ENCODE measurements around the gene LDLRAD4.

LDLRAD4 gene

GRCh38 chr18:13289481-13290205 lies 71.1 kb downstream of the LDLRAD4 start:
- DNase-seq, result no peak

- DNase-seq, result no peak
These were observed 72.3 kb downstream of the LDLRAD4 start for GRCh38 chr18:13290856-13291271.

- no peak for DNase-seq
These were observed 72.7 kb downstream of the LDLRAD4 start for GRCh38 chr18:13291299-13291698.

- no peak for DNase-seq
These were observed 73.3 kb downstream of the LDLRAD4 start for GRCh38 chr18:13291745-13292447.

- no peak for DNase-seq
These were observed 74.2 kb downstream of the LDLRAD4 start for GRCh38 chr18:13292736-13293135.

GRCh38 chr18:13294309-13294708 lies 75.7 kb downstream of the LDLRAD4 start:
- no peak for DNase-seq

- no peak for DNase-seq
These were observed 77.3 kb downstream of the LDLRAD4 start for GRCh38 chr18:13295894-13296293.

- no peak for DNase-seq
These were observed 78.5 kb downstream of the LDLRAD4 start for GRCh38 chr18:13296867-13297574.

- no peak for DNase-seq
These were observed 79.7 kb downstream of the LDLRAD4 start for GRCh38 chr18:13298262-13298661.

- no peak for DNase-seq
These were observed 81.5 kb downstream of the LDLRAD4 start for GRCh38 chr18:13300029-13300428.

GRCh38 chr18:13300796-13301195 lies 82.2 kb downstream of the LDLRAD4 start:
- DNase-seq, result no peak

- DNase-seq, result no peak
These were observed 83.5 kb downstream of the LDLRAD4 start for GRCh38 chr18:13302040-13302439.

GRCh38 chr18:13302457-13303225 lies 84.1 kb downstream of the LDLRAD4 start:
- DNase-seq, result no peak

- no peak for DNase-seq
These were observed 85.3 kb downstream of the LDLRAD4 start for GRCh38 chr18:13303756-13304364.

- DNase-seq, result no peak
These were observed 86.7 kb downstream of the LDLRAD4 start for GRCh38 chr18:13305301-13305700.

- DNase-seq, result no peak
These were observed 88.0 kb downstream of the LDLRAD4 start for GRCh38 chr18:13306583-13306982.

- DNase-seq, result no peak
These were observed 89.8 kb downstream of the LDLRAD4 start for GRCh38 chr18:13308369-13308768.

- DNase-seq, result no peak
These were observed 90.6 kb downstream of the LDLRAD4 start for GRCh38 chr18:13309031-13309747.

- DNase-seq, result no peak
These were observed 91.4 kb downstream of the LDLRAD4 start for GRCh38 chr18:13309748-13310670.

GRCh38 chr18:13311193-13311592 lies 92.6 kb downstream of the LDLRAD4 start:
- DNase-seq, result no peak

GRCh38 chr18:13312515-13312914 lies 94.0 kb downstream of the LDLRAD4 start:
- no peak for DNase-seq
